Parathyroid adenoma (tissue), 2 donors: ENCODE results near the gene EID1.

Experiments used
- H2AFZ ChIP-seq: fragments of 300-600 bp; sonication (generic); one replicate; pipeline ENCODE4 v1.7.0; 2017; ENCODE audit warnings: antibody characterized with exemption, mild to moderate bottlenecking
- H3K27ac ChIP-seq: fragments of 300-600 bp; sonication (generic); one replicate; pipeline ENCODE4 v1.7.0; 2017
- H3K27me3 ChIP-seq: fragments of 300-600 bp; sonication (generic); one replicate; pipeline ENCODE4 v1.7.0; 2017; ENCODE audit warnings: low read length; ENCODE audit not compliant: control insufficient read depth, insufficient read depth
- H3K36me3 ChIP-seq: fragments of 300-600 bp; sonication (generic); one replicate; pipeline ENCODE4 v1.7.0; 2017; ENCODE audit warnings: low read length; ENCODE audit not compliant: control insufficient read depth, insufficient read depth
- H3K4me1 ChIP-seq: fragments of 300-600 bp; sonication (generic); one replicate; pipeline ENCODE4 v1.7.0; 2017; ENCODE audit warnings: control low read depth
- H3K4me2 ChIP-seq: fragments of 300-600 bp; sonication (generic); one replicate; pipeline ENCODE4 v1.7.0; 2017; ENCODE audit warnings: low read length
- H3K4me3 ChIP-seq: fragments of 300-600 bp; sonication (generic); one replicate; pipeline ENCODE4 v1.7.0; 2017; ENCODE audit warnings: low read depth, low read length
- H3K79me2 ChIP-seq: fragments of 300-600 bp; sonication (generic); one replicate; pipeline ENCODE4 v1.7.0; 2017; ENCODE audit warnings: control low read depth
- H3K9ac ChIP-seq: fragments of 300-600 bp; sonication (generic); one replicate; pipeline ENCODE4 v1.7.0; 2017; ENCODE audit warnings: mild to moderate bottlenecking
- H3K9me3 ChIP-seq: fragments of 300-600 bp; sonication (generic); one replicate; pipeline ENCODE4 v1.7.0; 2017; ENCODE audit warnings: low read length; ENCODE audit not compliant: control insufficient read depth
- TF ChIP-seq, protein P1 (sequence below): fragments of 300-600 bp; sonication (generic); IDR thresholded peaks from one replicate; pipeline ENCODE4 v1.7.0; 2017; ENCODE audit warnings: antibody characterized with exemption, mild to moderate bottlenecking
- donor health status: primary hyperparathyroidism.

EID1 gene, protein sequence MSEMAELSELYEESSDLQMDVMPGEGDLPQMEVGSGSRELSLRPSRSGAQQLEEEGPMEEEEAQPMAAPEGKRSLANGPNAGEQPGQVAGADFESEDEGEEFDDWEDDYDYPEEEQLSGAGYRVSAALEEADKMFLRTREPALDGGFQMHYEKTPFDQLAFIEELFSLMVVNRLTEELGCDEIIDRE

DNA sequence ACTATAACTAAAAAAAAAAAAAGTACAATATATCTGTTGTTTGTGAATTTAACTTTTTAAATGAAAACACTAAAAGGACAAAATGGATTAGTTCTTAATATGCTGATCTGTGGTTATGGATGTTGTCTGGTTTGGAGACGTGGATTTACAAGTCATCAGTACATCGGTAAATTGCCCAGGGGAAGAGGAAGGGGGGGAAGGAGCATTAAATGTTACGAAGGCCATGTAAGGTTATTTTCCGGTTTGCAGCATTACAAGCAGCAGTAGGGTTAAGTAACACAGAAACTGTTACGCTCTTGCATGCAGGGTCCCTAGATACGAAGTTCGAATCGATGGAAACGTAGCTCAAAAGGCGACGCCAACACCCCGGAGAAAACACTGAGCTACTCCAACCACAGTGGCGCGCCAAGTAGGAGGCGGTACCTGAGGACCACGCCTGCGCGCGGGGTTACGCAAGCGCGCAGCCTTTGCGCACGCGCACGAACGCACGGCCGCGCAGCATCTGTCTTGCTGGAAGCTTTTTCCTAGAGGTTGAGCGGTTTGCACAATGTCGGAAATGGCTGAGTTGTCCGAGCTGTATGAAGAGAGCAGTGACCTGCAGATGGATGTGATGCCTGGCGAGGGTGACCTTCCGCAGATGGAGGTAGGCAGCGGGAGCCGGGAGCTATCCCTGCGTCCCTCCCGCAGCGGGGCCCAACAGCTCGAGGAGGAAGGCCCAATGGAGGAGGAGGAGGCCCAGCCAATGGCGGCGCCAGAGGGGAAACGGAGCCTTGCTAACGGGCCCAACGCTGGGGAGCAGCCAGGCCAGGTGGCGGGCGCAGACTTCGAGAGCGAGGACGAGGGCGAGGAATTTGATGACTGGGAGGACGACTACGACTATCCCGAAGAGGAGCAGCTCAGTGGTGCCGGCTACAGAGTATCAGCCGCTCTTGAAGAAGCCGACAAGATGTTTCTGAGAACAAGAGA lies at the start of gene EID1:
Gene EID1 (plus strand): TSS at position 505 of the 966 bp plus-strand sequence. CDS start 43 bp downstream, at position 548.
- Histone ChIP-seq H3K9ac (peak within 1 kb of the TSS; percentile 77), H3K4me1 (peaks cover 5% of the 10 kb centered on the region)
- TF ChIP-seq, protein P1, sequence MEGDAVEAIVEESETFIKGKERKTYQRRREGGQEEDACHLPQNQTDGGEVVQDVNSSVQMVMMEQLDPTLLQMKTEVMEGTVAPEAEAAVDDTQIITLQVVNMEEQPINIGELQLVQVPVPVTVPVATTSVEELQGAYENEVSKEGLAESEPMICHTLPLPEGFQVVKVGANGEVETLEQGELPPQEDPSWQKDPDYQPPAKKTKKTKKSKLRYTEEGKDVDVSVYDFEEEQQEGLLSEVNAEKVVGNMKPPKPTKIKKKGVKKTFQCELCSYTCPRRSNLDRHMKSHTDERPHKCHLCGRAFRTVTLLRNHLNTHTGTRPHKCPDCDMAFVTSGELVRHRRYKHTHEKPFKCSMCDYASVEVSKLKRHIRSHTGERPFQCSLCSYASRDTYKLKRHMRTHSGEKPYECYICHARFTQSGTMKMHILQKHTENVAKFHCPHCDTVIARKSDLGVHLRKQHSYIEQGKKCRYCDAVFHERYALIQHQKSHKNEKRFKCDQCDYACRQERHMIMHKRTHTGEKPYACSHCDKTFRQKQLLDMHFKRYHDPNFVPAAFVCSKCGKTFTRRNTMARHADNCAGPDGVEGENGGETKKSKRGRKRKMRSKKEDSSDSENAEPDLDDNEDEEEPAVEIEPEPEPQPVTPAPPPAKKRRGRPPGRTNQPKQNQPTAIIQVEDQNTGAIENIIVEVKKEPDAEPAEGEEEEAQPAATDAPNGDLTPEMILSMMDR: no peak

DNA sequence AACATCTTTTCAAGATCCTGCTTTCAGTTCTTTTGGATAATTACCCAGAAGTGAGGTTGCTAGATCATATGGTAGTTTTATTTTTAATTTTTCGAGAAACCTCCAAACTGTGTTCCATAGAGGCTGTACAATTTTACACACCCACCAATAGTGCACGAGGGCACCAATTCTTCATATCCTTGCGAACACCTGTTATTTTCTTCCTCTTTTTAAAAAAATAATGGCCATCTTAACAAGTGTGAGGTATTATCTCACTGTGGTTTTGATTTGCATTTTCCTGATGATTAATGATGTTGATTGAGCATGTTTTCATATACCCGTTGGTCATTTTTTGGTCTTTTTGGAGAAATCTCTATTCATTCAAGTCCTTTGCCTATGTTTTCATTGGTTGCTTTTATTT lies 49.5 kb upstream of the EID1 start:
- no peaks in the 10 kb centered on the region for H3K9me3 ChIP-seq
- no peaks in the 10 kb centered on the region for H3K4me1 ChIP-seq
- H3K79me2 ChIP-seq: no peaks in the 10 kb centered on the region
- H3K9ac ChIP-seq: no peak overlapping the region
- H3K27ac ChIP-seq: no peak overlapping the region
- no peaks in the 10 kb centered on the region for H3K27me3 ChIP-seq
- no peaks in the 10 kb centered on the region for H3K36me3 ChIP-seq
- H2AFZ ChIP-seq: no peak overlapping the region
- no peak overlapping the region for H3K4me2 ChIP-seq
- TF ChIP-seq, protein P1: no peak
- H3K4me3 ChIP-seq: no peak overlapping the region

More for the DNA sequence above, at the start of gene EID1:
- H3K4me3 ChIP-seq: peak within 1 kb of the TSS; percentile 92
- H3K4me2 ChIP-seq: peak within 1 kb of the TSS; percentile 92
- H3K27ac ChIP-seq: peak within 1 kb of the TSS; percentile 90
- no peaks in the 10 kb centered on the region for H3K27me3 ChIP-seq
- H3K79me2 ChIP-seq: no peaks in the 10 kb centered on the region
- H2AFZ ChIP-seq: peak within 1 kb of the TSS; percentile 93
- no peaks in the 10 kb centered on the region for H3K36me3 ChIP-seq
- no peaks in the 10 kb centered on the region for H3K9me3 ChIP-seq

DNA sequence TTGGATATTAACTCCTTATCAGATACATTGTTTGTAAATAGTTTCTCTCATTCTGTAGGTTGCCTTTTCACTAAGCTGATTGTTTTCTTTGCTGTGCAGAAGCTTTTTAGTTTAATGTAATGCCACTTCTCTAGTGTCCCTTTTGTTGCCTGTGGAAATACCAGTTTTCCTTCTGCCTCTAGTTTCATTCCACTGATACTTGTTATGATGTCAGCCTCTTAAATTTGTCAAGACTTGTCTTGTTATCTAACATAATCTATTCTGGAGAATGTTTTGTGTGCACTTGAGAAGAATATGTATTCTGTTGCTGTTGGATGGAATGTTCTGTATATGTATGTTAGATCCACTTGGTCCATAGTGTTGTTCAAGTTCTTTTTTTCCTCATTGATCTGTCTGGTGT lies 49.0 kb upstream of the EID1 start:
- no peak overlapping the region for H3K27ac ChIP-seq
- H3K4me2 ChIP-seq: no peak overlapping the region
- H3K4me1 ChIP-seq: no peaks in the 10 kb centered on the region
- TF ChIP-seq, protein P1: no peak
- no peak overlapping the region for H3K4me3 ChIP-seq
- no peaks in the 10 kb centered on the region for H3K36me3 ChIP-seq
- no peaks in the 10 kb centered on the region for H3K9me3 ChIP-seq
- H3K27me3 ChIP-seq: no peaks in the 10 kb centered on the region
- no peak overlapping the region for H3K9ac ChIP-seq
- H2AFZ ChIP-seq: no peak overlapping the region
- H3K79me2 ChIP-seq: no peaks in the 10 kb centered on the region

DNA sequence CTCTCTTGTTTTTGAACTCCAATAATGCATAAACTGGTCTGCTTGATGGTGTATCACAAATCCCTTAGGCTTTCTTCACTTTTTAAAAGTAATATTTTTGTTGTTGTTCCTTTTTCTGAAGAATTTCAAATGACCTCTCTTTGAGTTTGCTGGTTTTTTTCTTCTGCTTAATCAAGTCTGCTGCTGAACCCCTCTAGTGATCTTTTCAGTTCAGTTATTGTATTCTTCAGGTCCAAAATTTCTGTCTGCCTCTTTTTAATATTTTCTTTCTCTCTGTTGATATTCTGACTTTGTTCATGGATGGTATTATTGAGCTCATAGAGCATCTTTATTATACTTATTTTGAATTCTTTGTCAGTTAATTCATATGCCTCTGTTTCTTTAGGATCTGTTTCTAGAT lies 45.3 kb upstream of the EID1 start:
- TF ChIP-seq, protein P1: no peak
- Histone ChIP-seq H3K4me3 (no peak overlapping the region), H3K4me2 (no peak overlapping the region), H3K9ac (no peak overlapping the region), H3K27me3 (no peaks in the 10 kb centered on the region), H3K36me3 (no peaks in the 10 kb centered on the region), H3K79me2 (no peaks in the 10 kb centered on the region), H2AFZ (no peak overlapping the region), H3K4me1 (no peaks in the 10 kb centered on the region), H3K9me3 (no peaks in the 10 kb centered on the region), H3K27ac (no peak overlapping the region)
